Ishikawa (cell line): ENCODE data around the gene TMEM62.

Experiments
- CEBPB ChIP-seq: IDR thresholded peaks from 2 replicates; pipeline ENCODE4 v1.6.1; 2012
- CREB1 ChIP-seq: IDR thresholded peaks from 2 replicates; pipeline ENCODE4 v1.6.1; 2012; ENCODE audit warnings: low read depth
- EGR1 ChIP-seq: IDR thresholded peaks from 2 replicates; pipeline ENCODE4 v1.6.1; 2012
- EP300 ChIP-seq: IDR thresholded peaks from 2 replicates; pipeline ENCODE4 v1.6.1; 2012; ENCODE audit warnings: borderline replicate concordance
- FOXM1 ChIP-seq: IDR thresholded peaks from 2 replicates; pipeline ENCODE4 v1.6.1; 2012; ENCODE audit warnings: low read depth, borderline replicate concordance
- NFIC ChIP-seq: IDR thresholded peaks from 2 replicates; pipeline ENCODE4 v1.6.1; 2012
- RAD21 ChIP-seq: IDR thresholded peaks from 2 replicates; pipeline ENCODE4 v1.6.1; 2012; ENCODE audit warnings: low read depth
- TAF1 ChIP-seq: IDR thresholded peaks from 2 replicates; pipeline ENCODE4 v1.6.1; 2012; ENCODE audit warnings: low read depth, mild to moderate bottlenecking
- TCF12 ChIP-seq: IDR thresholded peaks from 2 replicates; pipeline ENCODE4 v1.6.1; 2012; ENCODE audit warnings: low read depth
- TEAD4 ChIP-seq: IDR thresholded peaks from 2 replicates; pipeline ENCODE4 v1.6.1; 2012
- YY1 ChIP-seq: IDR thresholded peaks from 2 replicates; pipeline ENCODE4 v1.6.1; 2012; ENCODE audit warnings: low read depth
- ZBTB7A ChIP-seq: IDR thresholded peaks from 2 replicates; pipeline ENCODE4 v1.6.1; 2012; ENCODE audit warnings: low read depth
- TF ChIP-seq, protein P1 (sequence below): IDR thresholded peaks from 2 replicates; pipeline ENCODE4 v1.6.1; 2012
- TF ChIP-seq, protein P2 (sequence below): IDR thresholded peaks from 2 replicates; pipeline ENCODE4 v1.6.1; 2012

Gene TMEM62

DNA sequence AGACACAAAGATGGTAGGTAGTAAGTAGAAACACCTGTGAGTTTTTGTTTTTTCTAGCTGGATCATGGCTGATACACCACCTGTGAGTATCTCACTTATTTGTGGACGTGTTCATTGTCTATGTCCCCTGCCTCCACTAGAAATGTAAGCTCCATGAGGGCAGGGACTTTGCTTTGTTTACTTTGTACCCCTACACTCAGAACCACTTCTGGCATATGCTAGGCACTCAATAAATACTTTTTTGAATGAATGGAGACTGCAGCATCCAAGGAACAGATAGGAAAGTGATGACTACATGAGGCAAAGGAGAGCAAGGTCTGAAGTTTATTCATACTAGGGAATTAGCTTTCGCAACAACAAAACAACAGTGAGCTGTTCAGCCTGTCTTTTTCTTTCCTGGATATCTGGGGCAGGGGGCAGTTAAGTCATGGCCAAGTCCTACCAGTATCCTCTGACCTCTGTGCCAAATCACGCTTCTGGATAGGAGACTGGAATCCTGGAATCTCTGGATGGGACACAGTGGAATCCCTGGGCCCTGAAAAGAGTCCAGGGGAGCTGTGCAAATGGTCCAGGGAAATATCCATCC, 99.0 kb downstream of the TMEM62 start:
- TF ChIP-seq, protein P1, sequence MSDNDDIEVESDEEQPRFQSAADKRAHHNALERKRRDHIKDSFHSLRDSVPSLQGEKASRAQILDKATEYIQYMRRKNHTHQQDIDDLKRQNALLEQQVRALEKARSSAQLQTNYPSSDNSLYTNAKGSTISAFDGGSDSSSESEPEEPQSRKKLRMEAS = no peak
- no peak for TF ChIP-seq CEBPB
- no peak for TF ChIP-seq YY1
- no peak for TF ChIP-seq CREB1
- TF ChIP-seq EGR1 = no peak
- TF ChIP-seq, protein P2, sequence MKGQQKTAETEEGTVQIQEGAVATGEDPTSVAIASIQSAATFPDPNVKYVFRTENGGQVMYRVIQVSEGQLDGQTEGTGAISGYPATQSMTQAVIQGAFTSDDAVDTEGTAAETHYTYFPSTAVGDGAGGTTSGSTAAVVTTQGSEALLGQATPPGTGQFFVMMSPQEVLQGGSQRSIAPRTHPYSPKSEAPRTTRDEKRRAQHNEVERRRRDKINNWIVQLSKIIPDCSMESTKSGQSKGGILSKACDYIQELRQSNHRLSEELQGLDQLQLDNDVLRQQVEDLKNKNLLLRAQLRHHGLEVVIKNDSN = no peak
- no peak for TF ChIP-seq TEAD4
- TF ChIP-seq TCF12 = no peak
- TF ChIP-seq FOXM1 = no peak
- no peak for TF ChIP-seq NFIC
- TF ChIP-seq RAD21 = no peak
- no peak for TF ChIP-seq TAF1
- TF ChIP-seq ZBTB7A = no peak
- TF ChIP-seq EP300 = no peak
